K562 (cell line): Measurements from ENCODE around the gene ACSF3.

Experiments
- ELF4 ChIP-seq: fragments of 450-650 bp; formaldehyde crosslinking; IDR thresholded peaks from 2 replicates; pipeline ENCODE4 v1.4.0; 2022; ENCODE audit warnings: missing genetic modification characterization
- MLX ChIP-seq, 2 experiments: fragments of 450-650 bp in 1 of 2; sonication (generic) in 1 of 2; formaldehyde crosslinking; conservative IDR thresholded peaks; 2 replicates each; pipeline versions ENCODE4 v1.4.0 to v1.8.1; 2020 to 2022; ENCODE audit warnings: mild to moderate bottlenecking in 1 of 2, missing genetic modification reagents in 1 of 2

DNA sequence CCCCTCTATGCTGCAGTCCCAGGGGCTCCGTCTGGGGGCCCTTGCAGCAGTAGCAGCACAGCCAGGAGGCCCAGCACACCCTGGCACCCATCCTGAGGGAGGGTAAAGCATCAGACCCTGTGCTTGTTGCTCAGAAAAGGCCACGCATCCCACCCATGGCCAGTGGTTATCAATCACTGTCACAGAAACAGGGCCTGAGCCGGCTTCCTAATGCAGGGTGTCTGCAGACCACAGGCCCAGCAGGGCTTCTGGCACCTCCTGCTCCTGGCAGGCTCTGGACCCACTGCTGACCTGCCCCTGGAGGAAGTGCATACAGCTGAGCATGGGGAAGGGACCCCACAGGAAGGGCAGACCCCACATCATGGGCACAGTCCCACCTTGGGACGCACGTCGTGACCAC is 51.0 kb downstream of the ACSF3 start:
- TF ChIP-seq ELF4 (CRISPR knock-in tag) (no peak), MLX (CRISPR knock-in tag; conservative IDR thresholded peaks at IDR 0.05) (no peak)
